H1 (cell line): ENCODE measurements around the gene PXT1. TPM values are rescaled to one million over a fixed set of nuclear protein-coding genes. Genes with fewer than 3 reads are reported as not detected.

ENCODE experiments used
- CTCF ChIA-PET: fragments of 300-600 bp; sonication (Branson Sonifier 250); formaldehyde crosslinking; loops from one replicate; lab custom pipeline; 2021; ENCODE audit not compliant: partially characterized antibody; lab: Charles Lee
- POLR2A ChIA-PET: fragments of 300-600 bp; sonication (Branson Sonifier 250); formaldehyde crosslinking; loops from one replicate; lab custom pipeline; 2021; ENCODE audit warnings: inconsistent platforms; ENCODE audit not compliant: partially characterized antibody; lab: Charles Lee
- DNase-seq, 2 experiments: peaks; one replicate each; pipeline versions ENCODE4 v3.0.0 to v3.0.0-alpha.2; 2010 to 2022; ENCODE audit warnings: low spot score in 2 of 2, low read depth in 1 of 2, mixed read lengths in 1 of 2
- FAIRE-seq: peaks from 2 replicates; lab custom pipeline; 2011; peaks lifted over from hg19 to GRCh38; lab: Jason Lieb, UNC
- H2AFZ ChIP-seq: 2 replicates; pipeline ENCODE4 v1.8.1; 2012; ENCODE audit warnings: low read length, inconsistent platforms
- H2AK5ac ChIP-seq: 2 replicates; pipeline ENCODE4 v1.6.1; 2013; ENCODE audit warnings: low read depth, low read length
- H2BK120ac ChIP-seq: replicated peaks from 2 replicates; pipeline ENCODE3; 2013; ENCODE audit warnings: low read depth, low read length, inconsistent platforms
- H2BK12ac ChIP-seq: 2 replicates; pipeline ENCODE4 v1.6.1; 2013; ENCODE audit warnings: low read depth, low read length
- H2BK15ac ChIP-seq: 2 replicates; pipeline ENCODE4 v1.6.1; 2013; ENCODE audit warnings: low read length
- H2BK20ac ChIP-seq: 2 replicates; pipeline ENCODE4 v1.6.1; 2013; ENCODE audit warnings: low read length
- H2BK5ac ChIP-seq: 2 replicates; pipeline ENCODE4 v1.6.1; 2013; ENCODE audit warnings: low read depth, low read length
- H3K14ac ChIP-seq: 2 replicates; pipeline ENCODE4 v1.6.1; 2013; ENCODE audit warnings: inconsistent platforms; ENCODE audit not compliant: insufficient read length
- H3K18ac ChIP-seq: 2 replicates; pipeline ENCODE4 v1.6.1; 2013; ENCODE audit warnings: low read length; ENCODE audit errors: extremely low read depth
- H3K23ac ChIP-seq: 2 replicates; pipeline ENCODE4 v1.6.1; 2013; ENCODE audit warnings: inconsistent platforms; ENCODE audit not compliant: insufficient read length
- H3K23me2 ChIP-seq: 2 replicates; pipeline ENCODE4 v1.6.1; 2013; ENCODE audit warnings: low read depth, low read length
- H3K27ac ChIP-seq: 2 replicates; pipeline ENCODE4 v1.6.1; 2011; ENCODE audit warnings: low read depth, low read length, inconsistent platforms
- H3K27me3 ChIP-seq, 4 experiments: replicated peaks in 1 of 4; 1 replicate in 1 of 4; 2 replicates in 3 of 4; pipeline versions ENCODE4 v1.6.1 to v1.8.1; 2011 to 2013; ENCODE audit warnings: low read length in 3 of 4, mild to moderate bottlenecking in 3 of 4, inconsistent platforms in 2 of 4, mixed read lengths in 2 of 4, moderate library complexity in 1 of 4; ENCODE audit not compliant: control insufficient read depth in 3 of 4, insufficient read depth in 3 of 4; ENCODE audit errors: extremely low read depth in 1 of 4
- H3K36me3 ChIP-seq, 4 experiments: 2 replicates each; pipeline versions ENCODE4 v1.6.1 to v1.8.1; 2011 to 2013; ENCODE audit warnings: mild to moderate bottlenecking in 4 of 4, low read length in 3 of 4, moderate library complexity in 2 of 4, control low read depth in 1 of 4, inconsistent platforms in 1 of 4; ENCODE audit not compliant: insufficient read depth in 4 of 4, control insufficient read depth in 2 of 4
- H3K4ac ChIP-seq: replicated peaks from 2 replicates; pipeline ENCODE3; 2013; ENCODE audit warnings: low read length, low read depth, mixed read lengths, inconsistent platforms; ENCODE audit not compliant: insufficient read length
- H3K4me1 ChIP-seq, 4 experiments: replicated peaks in 1 of 4; 1 replicate in 1 of 4; 2 replicates in 3 of 4; pipeline versions ENCODE4 v1.6.1 to v1.8.1; 2011 to 2013; ENCODE audit warnings: low read length in 3 of 4, inconsistent platforms in 2 of 4, mixed read lengths in 1 of 4; ENCODE audit not compliant: insufficient read depth in 4 of 4, control insufficient read depth in 3 of 4
- H3K4me2 ChIP-seq, 2 experiments: 2 replicates each; pipeline versions ENCODE4 v1.6.1 to v1.8.1; 2011 to 2013; ENCODE audit warnings: low read depth in 2 of 2, low read length in 2 of 2, control low read depth in 1 of 2, inconsistent platforms in 1 of 2, mild to moderate bottlenecking in 1 of 2; ENCODE audit not compliant: insufficient read depth in 1 of 2
- H3K4me3 ChIP-seq, 4 experiments: fragments of 200-600, 300-600 bp in 1 of 4; sonication (generic), shearing (Covaris generic), sonication (Bioruptor Twin) in 1 of 4; 2 replicates each; pipeline versions ENCODE4 v1.5.1 to v1.8.1; 2011 to 2016; ENCODE audit warnings: low read length in 4 of 4, low read depth in 3 of 4, control low read depth in 2 of 4, inconsistent platforms in 2 of 4, mild to moderate bottlenecking in 2 of 4, mixed read lengths in 1 of 4, moderate library complexity in 1 of 4; ENCODE audit not compliant: insufficient read depth in 2 of 4; ENCODE audit errors: extremely low read depth in 1 of 4
- H3K56ac ChIP-seq: replicated peaks from 2 replicates; pipeline ENCODE3; 2013; ENCODE audit warnings: low read depth, mild to moderate bottlenecking, mixed read lengths, low read length, inconsistent platforms; ENCODE audit not compliant: insufficient read length
- H3K79me1 ChIP-seq: 2 replicates; pipeline ENCODE4 v1.6.1; 2013; ENCODE audit warnings: low read depth, low read length, control low read depth
- H3K79me2 ChIP-seq, 2 experiments: 2 replicates each; pipeline versions ENCODE4 v1.6.1 to v1.8.1; 2012 to 2013; ENCODE audit warnings: low read length in 2 of 2, mild to moderate bottlenecking in 2 of 2, inconsistent platforms in 1 of 2; ENCODE audit not compliant: insufficient read depth in 2 of 2, control insufficient read depth in 1 of 2
- H3K9ac ChIP-seq, 4 experiments: replicated peaks in 1 of 4; 1 replicate in 1 of 4; 2 replicates in 3 of 4; pipeline versions ENCODE4 v1.6.1 to v1.8.1; 2011 to 2013; ENCODE audit warnings: low read depth in 3 of 4, low read length in 3 of 4, control low read depth in 2 of 4, mild to moderate bottlenecking in 2 of 4, moderate library complexity in 2 of 4, inconsistent platforms in 1 of 4; ENCODE audit errors: extremely low read depth in 1 of 4
- H3K9me3 ChIP-seq, 2 experiments: 2 replicates each; pipeline versions ENCODE4 v1.6.1 to v1.8.1; 2012 to 2013; ENCODE audit warnings: mild to moderate bottlenecking in 2 of 2, moderate library complexity in 2 of 2, control low read depth in 1 of 2, inconsistent platforms in 1 of 2, low read depth in 1 of 2, low read length in 1 of 2, mixed read lengths in 1 of 2; ENCODE audit not compliant: insufficient read depth in 2 of 2
- H4K20me1 ChIP-seq, 2 experiments: replicated peaks in 1 of 2; 2 replicates each; pipeline versions ENCODE3 to v1.8.1; 2011 to 2013; ENCODE audit warnings: inconsistent platforms in 2 of 2, low read length in 2 of 2, mild to moderate bottlenecking in 1 of 2; ENCODE audit not compliant: insufficient read depth in 2 of 2, control insufficient read depth in 1 of 2
- H4K5ac ChIP-seq: 2 replicates; pipeline ENCODE4 v1.6.1; 2013; ENCODE audit warnings: low read length, low read depth, mixed read lengths, inconsistent platforms; ENCODE audit not compliant: insufficient read length
- H4K8ac ChIP-seq: 2 replicates; pipeline ENCODE4 v1.8.0; 2013; ENCODE audit warnings: mild to moderate bottlenecking, moderate library complexity, low read length, inconsistent platforms; ENCODE audit not compliant: insufficient read depth; ENCODE audit errors: extremely low read depth
- H4K91ac ChIP-seq: replicated peaks from 2 replicates; pipeline ENCODE3; 2013; ENCODE audit warnings: low read length, mixed read lengths, inconsistent platforms; ENCODE audit not compliant: insufficient read length
- BACH1 ChIP-seq: IDR thresholded peaks from 2 replicates; pipeline ENCODE4 v1.6.1; 2012; ENCODE audit warnings: low read length, improper control_type of control experiment
- BCL11A ChIP-seq, 2 experiments: IDR thresholded peaks; one replicate each; pipeline ENCODE4 v1.6.1; 2011; ENCODE audit warnings: low read depth in 2 of 2, low read length in 2 of 2, mild to moderate bottlenecking in 2 of 2
- PHF8 ChIP-seq: fragments of 200-600 bp; sonication (generic); conservative IDR thresholded peaks from 2 replicates; pipeline ENCODE4 v1.7.1; 2012; ENCODE audit warnings: low read depth, mild to moderate bottlenecking, inconsistent platforms, low read length, moderate library complexity
- RAD21 ChIP-seq, 2 experiments: IDR thresholded peaks in 1 of 2; conservative IDR thresholded peaks in 1 of 2; 2 replicates each; pipeline ENCODE4 v1.6.1; 2011; ENCODE audit warnings: low read depth in 2 of 2, low read length in 2 of 2, improper control_type of control experiment in 1 of 2, inconsistent platforms in 1 of 2, mild to moderate bottlenecking in 1 of 2, moderate library complexity in 1 of 2
- SAP30 ChIP-seq: fragments of 300-600 bp; sonication (generic); IDR thresholded peaks from 2 replicates; pipeline ENCODE4 v1.7.1; 2012; ENCODE audit warnings: low read length, moderate library complexity, mild to moderate bottlenecking, inconsistent platforms; ENCODE audit not compliant: insufficient read depth, insufficient replicate concordance
- SIN3A ChIP-seq, 2 experiments: IDR thresholded peaks in 1 of 2; conservative IDR thresholded peaks in 1 of 2; 2 replicates each; pipeline ENCODE4 v1.6.1; 2011 to 2012; ENCODE audit warnings: low read length in 2 of 2, improper control_type of control experiment in 1 of 2, low read depth in 1 of 2, mild to moderate bottlenecking in 1 of 2
- SIRT6 ChIP-seq: IDR thresholded peaks from one replicate; pipeline ENCODE4 v1.7.1; 2012; ENCODE audit warnings: low read length, inconsistent platforms
- WGBS, 2 experiments: shearing (Covaris generic) in 1 of 2; methylation state at CpG; one replicate each; pipeline versions ENCODE4 v1.1.6 to v1.1.7; 2013 to 2015; ENCODE audit warnings: low lambda C conversion rate in 2 of 2, mixed read lengths in 2 of 2, inconsistent platforms in 1 of 2, low coverage in 1 of 2, missing lambda C conversion rate in 1 of 2; ENCODE audit not compliant: insufficient replicate concordance in 2 of 2, insufficient coverage in 1 of 2, insufficient read length in 1 of 2; ENCODE audit errors: extremely low coverage in 1 of 2, missing lambda C conversion rate in 1 of 2; 5-methylcytosine and 5-hydroxymethylcytosine counted together
- polyA plus RNA-seq, 7 experiments: library from polyadenylated mRNA; depleted of rRNA in 3 of 7; stranded (reverse) in 5 of 7; unstranded in 2 of 7; fragments of >200 nt in 5 of 7; fragments of 200-250 nt in 2 of 7; gene quantifications; 1 replicate in 5 of 7; 2 replicates in 1 of 7; 4 replicates in 1 of 7; pipeline versions ENCODE4 v1.2.1 to v1.2.3, GENCODE V29; 2011 to 2013; ENCODE audit warnings: missing spikeins in 2 of 7, mixed read lengths in 2 of 7
- total RNA-seq: library from RNA; stranded (reverse); fragmentation: NEBNext Ultra II Directional; extraction: Animal tissue kit (Norgen Biotek cat#: 25700); gene quantifications from 2 replicates; pipeline ENCODE4 v1.2.1, GENCODE V29; 2021

PXT1 gene
- total and polyA plus RNA-seq, 2 of the 8 experiments (the other 6 are each of a cell fraction or from before 2014, with no cell fraction given): 0.06 TPM; not detected in 1

GRCh38 chr6:36455486-36456027, 12.9 kb upstream of the PXT1 start:
- Histone ChIP-seq H2AFZ (no peak overlapping the region), H3K4me1 (no peaks in the 10 kb centered on the region)
- CTCF ChIA-PET: interaction anchor here (0.8 to 2.9 kb wide), 2 partner anchors 12 to 14 kb away, joined by 4 to 6 read pairs; no protein-coding TSS in a partner anchor

More at GRCh38 chr6:36455486-36456027, 12.9 kb upstream of the PXT1 start:
- Histone ChIP-seq H3K14ac (no peak overlapping the region), H3K9me3 (no peaks in the 10 kb centered on the region), H3K18ac (no peak overlapping the region), H3K36me3 (no peaks in the 10 kb centered on the region), H2BK12ac (no peak overlapping the region), H2BK20ac (no peak overlapping the region), H4K91ac (no peak overlapping the region), H4K8ac (no peak overlapping the region), H3K23me2 (no peaks in the 10 kb centered on the region)
- POLR2A ChIA-PET: interaction anchor here (0.5 to 2.0 kb wide), 5 partner anchors 10 to 221 kb away, joined by 3 to 6 read pairs (median 3); partner anchors contain the start of genes KCTD20 and PXT1
- TF ChIP-seq BCL11A (IDR thresholded peaks at IDR 0.05; ENCODE audit: low read depth in 2 of 2, low read length in 2 of 2): no peak
- TF ChIP-seq RAD21 (IDR thresholded peaks at IDR 0.05 in 1 of 2, conservative IDR thresholded peaks at IDR 0.05 in 1 of 2; ENCODE audit: low read depth in 2 of 2, low read length in 2 of 2): no peak
- no peak for TF ChIP-seq SIN3A (conservative IDR thresholded peaks at IDR 0.05 in 1 of 2, IDR thresholded peaks at IDR 0.05 in 1 of 2; ENCODE audit: low read depth in 1 of 2, low read length in 2 of 2)
- TF ChIP-seq BACH1: no peak
- no peak for TF ChIP-seq PHF8
- TF ChIP-seq SIRT6: no peak
- no peak for TF ChIP-seq SAP30
- TF ChIP-seq, all 59 proteins: peak for 0
- H2BK120ac ChIP-seq: no peak overlapping the region
- no peaks in the 10 kb centered on the region for H3K79me1 ChIP-seq
- H2BK15ac ChIP-seq: no peak overlapping the region
- no peak overlapping the region for H3K4me2 ChIP-seq
- H3K23ac ChIP-seq: no peak overlapping the region
- FAIRE-seq (no peak), DNase-seq (no peak)
- H3K4ac ChIP-seq: no peak overlapping the region
- H2BK5ac ChIP-seq: no peak overlapping the region
- no peak overlapping the region for H3K56ac ChIP-seq
- H4K5ac ChIP-seq: no peak overlapping the region
- H3K4me3 ChIP-seq: no peak overlapping the region
- H3K27ac ChIP-seq: no peak overlapping the region
- H4K20me1 ChIP-seq: no peaks in the 10 kb centered on the region
- 97% methylated on average over 3 of the region's 3 CpGs; no CpG with 5 or more reads in 1 of the 2 experiments for WGBS, 2 experiments
- H2AK5ac ChIP-seq: no peak overlapping the region
- no peak overlapping the region for H3K9ac ChIP-seq
- H3K27me3 ChIP-seq: no peaks in the 10 kb centered on the region
- H3K79me2 ChIP-seq: peaks cover 0 to 66% of the 10 kb centered on the region in 2 experiments; a peak in 3 of 4 replicates
